SU-DHL-6 (cell line): ENCODE results near the gene MARCKSL1.

Experiments used
- H2AFZ ChIP-seq: fragments of 200-600 bp; sonication (generic); 2 replicates; pipeline ENCODE4 v1.6.1; 2014; ENCODE audit warnings: low read depth, mild to moderate bottlenecking, moderate library complexity, mixed read lengths, antibody characterized with exemption, low read length; ENCODE audit not compliant: severe bottlenecking
- H3F3A ChIP-seq: fragments of 200-600 bp; shearing (Covaris generic); 2 replicates; pipeline ENCODE4 v1.6.0; 2016; ENCODE audit warnings: antibody characterized with exemption, mild to moderate bottlenecking; ENCODE audit not compliant: insufficient read depth
- H3K27ac ChIP-seq: fragments of 200-600 bp; sonication (generic); 2 replicates; pipeline ENCODE4 v1.5.1; 2016; ENCODE audit warnings: low read depth, mild to moderate bottlenecking, low read length, moderate library complexity, mixed read lengths
- H3K27me3 ChIP-seq: fragments of 200-600 bp; sonication (generic), shearing (Covaris generic); 2 replicates; pipeline ENCODE4 v1.6.0; 2014; ENCODE audit warnings: mild to moderate bottlenecking, low read length
- H3K36me3 ChIP-seq: fragments of 200-600 bp; sonication (generic); 2 replicates; pipeline ENCODE4 v1.6.1; 2014; ENCODE audit warnings: mild to moderate bottlenecking, low read length, mixed read lengths
- H3K4me2 ChIP-seq: fragments of 300-600, 200-600 bp; shearing (Covaris generic), sonication (generic); 2 replicates; pipeline ENCODE4 v1.6.0; 2014; ENCODE audit warnings: low read length, low read depth, mild to moderate bottlenecking; ENCODE audit not compliant: poor library complexity, severe bottlenecking
- H3K4me3 ChIP-seq: fragments of 200-600 bp; sonication (generic); 2 replicates; pipeline ENCODE4 v1.5.1; 2014; ENCODE audit warnings: antibody characterized with exemption, low read length, mild to moderate bottlenecking, mixed read lengths; ENCODE audit not compliant: insufficient read depth, poor library complexity, severe bottlenecking
- H3K79me2 ChIP-seq: fragments of 200-600 bp; sonication (generic); 2 replicates; pipeline ENCODE4 v1.6.1; 2014; ENCODE audit warnings: mild to moderate bottlenecking, low read length, moderate library complexity; ENCODE audit not compliant: insufficient read depth
- H3K9ac ChIP-seq: fragments of 200-600 bp; sonication (generic); 2 replicates; pipeline ENCODE4 v1.7.0; 2014; ENCODE audit warnings: mild to moderate bottlenecking, low read length
- H3K9me2 ChIP-seq: fragments of 200-600 bp; sonication (generic); replicated peaks from 2 replicates; pipeline ENCODE4 v1.6.1; 2014; ENCODE audit warnings: low read length; ENCODE audit not compliant: insufficient read depth
- H3K9me3 ChIP-seq: fragments of 200-600 bp; sonication (generic); 2 replicates; pipeline ENCODE4 v1.6.1; 2014; ENCODE audit warnings: low read length, mixed read lengths; ENCODE audit not compliant: insufficient read depth
- H4K20me1 ChIP-seq: fragments of 200-600 bp; sonication (generic); 2 replicates; pipeline ENCODE4 v1.6.1; 2014; ENCODE audit warnings: low read depth, mild to moderate bottlenecking, antibody characterized with exemption, low read length, moderate library complexity, mixed read lengths
- EZH2phosphoT487 ChIP-seq: fragments of 200-600 bp; sonication (generic), shearing (Covaris generic); conservative IDR thresholded peaks from 2 replicates; pipeline ENCODE4 v1.6.1; 2018; ENCODE audit warnings: mild to moderate bottlenecking, antibody characterized with exemption, low read length, moderate library complexity, mixed read lengths
- TF ChIP-seq, protein P1 (sequence below): fragments of 200-600 bp; sonication (generic); IDR thresholded peaks from one replicate; pipeline ENCODE4 v1.5.1; 2017; ENCODE audit warnings: antibody characterized with exemption, mild to moderate bottlenecking, low read length, moderate library complexity; ENCODE audit not compliant: insufficient read depth, poor library complexity, severe bottlenecking

MARCKSL1 gene

DNA sequence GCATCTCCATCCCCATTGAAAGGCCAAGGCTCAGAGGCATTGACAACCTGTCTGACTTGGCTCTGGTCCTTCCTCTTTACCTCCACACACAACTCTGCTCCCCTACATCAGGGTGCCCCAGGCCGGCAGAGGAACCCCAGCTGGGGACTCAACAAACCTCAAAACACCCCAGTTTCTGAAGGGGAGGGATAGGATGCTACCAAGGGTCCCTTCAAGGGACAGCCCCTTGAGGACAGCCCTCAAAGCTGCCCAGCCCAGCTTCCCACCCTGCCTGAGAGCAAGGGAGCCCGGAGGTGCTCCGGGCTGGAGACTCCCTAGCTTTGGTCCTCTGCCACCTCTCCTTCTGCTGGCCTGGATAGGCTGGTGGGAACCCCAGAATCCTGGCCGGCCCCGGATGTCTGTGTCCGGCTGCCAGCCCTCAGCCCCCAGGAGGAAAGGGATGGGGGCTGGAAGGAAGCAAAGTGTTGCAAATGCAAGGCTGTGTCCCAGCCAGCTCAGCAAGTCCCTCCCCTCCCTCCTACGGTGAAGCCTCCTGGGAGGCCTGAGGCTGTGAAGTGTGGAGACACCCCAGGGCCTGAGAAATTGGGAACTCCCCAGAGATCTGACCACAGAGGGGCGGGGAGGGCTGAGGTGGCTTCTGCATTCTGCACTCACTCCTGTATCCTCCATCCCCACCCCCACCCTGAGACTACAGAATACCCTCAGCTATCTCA is 1.1 kb upstream of the MARCKSL1 start:
- Histone ChIP-seq H3K79me2 (peaks cover 10% of the 10 kb centered on the region; the same call in 1 of the 2 replicates), H3K27ac (no peak overlapping the region), H3K9me2 (no peaks in the 10 kb centered on the region), H3K9ac (no peak overlapping the region), H3K9me3 (no peaks in the 10 kb centered on the region), H4K20me1 (no peaks in the 10 kb centered on the region), H3F3A (peaks cover 28% of the 10 kb centered on the region), H3K27me3 (no peaks in the 10 kb centered on the region), H3K4me3 (no peak overlapping the region), H3K36me3 (no peaks in the 10 kb centered on the region; the same call in 1 of the 2 replicates), H2AFZ (no peak overlapping the region), H3K4me2 (no peak overlapping the region)
- TF ChIP-seq, protein P1, sequence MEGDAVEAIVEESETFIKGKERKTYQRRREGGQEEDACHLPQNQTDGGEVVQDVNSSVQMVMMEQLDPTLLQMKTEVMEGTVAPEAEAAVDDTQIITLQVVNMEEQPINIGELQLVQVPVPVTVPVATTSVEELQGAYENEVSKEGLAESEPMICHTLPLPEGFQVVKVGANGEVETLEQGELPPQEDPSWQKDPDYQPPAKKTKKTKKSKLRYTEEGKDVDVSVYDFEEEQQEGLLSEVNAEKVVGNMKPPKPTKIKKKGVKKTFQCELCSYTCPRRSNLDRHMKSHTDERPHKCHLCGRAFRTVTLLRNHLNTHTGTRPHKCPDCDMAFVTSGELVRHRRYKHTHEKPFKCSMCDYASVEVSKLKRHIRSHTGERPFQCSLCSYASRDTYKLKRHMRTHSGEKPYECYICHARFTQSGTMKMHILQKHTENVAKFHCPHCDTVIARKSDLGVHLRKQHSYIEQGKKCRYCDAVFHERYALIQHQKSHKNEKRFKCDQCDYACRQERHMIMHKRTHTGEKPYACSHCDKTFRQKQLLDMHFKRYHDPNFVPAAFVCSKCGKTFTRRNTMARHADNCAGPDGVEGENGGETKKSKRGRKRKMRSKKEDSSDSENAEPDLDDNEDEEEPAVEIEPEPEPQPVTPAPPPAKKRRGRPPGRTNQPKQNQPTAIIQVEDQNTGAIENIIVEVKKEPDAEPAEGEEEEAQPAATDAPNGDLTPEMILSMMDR, result no peak
- TF ChIP-seq EZH2phosphoT487, result no peak

DNA sequence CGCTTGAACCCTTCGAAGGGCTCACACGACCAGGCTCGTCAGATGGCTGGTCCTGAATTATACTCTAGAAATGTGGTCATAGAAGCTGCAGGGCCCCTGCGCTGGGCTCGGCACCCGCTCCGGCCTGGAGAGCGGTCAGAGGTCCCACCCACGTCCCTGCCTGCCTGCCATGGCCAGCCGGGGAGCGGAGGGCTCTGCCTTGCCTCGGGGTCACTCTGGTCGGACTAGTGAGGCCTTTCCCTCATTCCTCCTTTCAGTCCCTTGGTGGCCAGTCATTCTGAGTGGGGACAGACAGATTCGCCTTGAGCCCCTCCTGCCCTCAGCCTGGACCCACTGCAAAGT is 529 bp upstream of the MARCKSL1 start:
- Histone ChIP-seq H3K9me3 (no peaks in the 10 kb centered on the region), H3K27me3 (no peaks in the 10 kb centered on the region), H3K36me3 (no peaks in the 10 kb centered on the region; the same call in 1 of the 2 replicates), H3K4me2 (peak overlapping the region; percentile 62), H4K20me1 (no peaks in the 10 kb centered on the region), H3K4me3 (no peak overlapping the region), H3F3A (peaks cover 33% of the 10 kb centered on the region), H3K9me2 (no peaks in the 10 kb centered on the region), H3K79me2 (peaks cover 10% of the 10 kb centered on the region; the same call in 1 of the 2 replicates), H2AFZ (no peak overlapping the region), H3K9ac (0 out of 2 replicates have a peak overlapping the region, but pooled peaks have one; percentile 66), H3K27ac (no peak overlapping the region)
- TF ChIP-seq EZH2phosphoT487, result no peak
- TF ChIP-seq, protein P1, result no peak

GRCh38 chr1:32335535-32335789 is 571 bp downstream of the MARCKSL1 start:
- H3F3A ChIP-seq, result peaks cover 39% of the 10 kb centered on the region
- H3K36me3 ChIP-seq, result no peaks in the 10 kb centered on the region; the same call in 1 of the 2 replicates
- no peak for TF ChIP-seq EZH2phosphoT487
- TF ChIP-seq, protein P1, result no peak
- no peaks in the 10 kb centered on the region for H4K20me1 ChIP-seq
- no peaks in the 10 kb centered on the region for H3K9me3 ChIP-seq
- peak overlapping the region; percentile 66 for H3K9ac ChIP-seq
- no peaks in the 10 kb centered on the region for H3K9me2 ChIP-seq
- H3K4me3 ChIP-seq, result peak overlapping the region; percentile 91
- peak overlapping the region; percentile 62 for H3K4me2 ChIP-seq
- peak overlapping the region; percentile 68 for H3K27ac ChIP-seq
- H3K27me3 ChIP-seq, result no peaks in the 10 kb centered on the region
- H3K79me2 ChIP-seq, result peaks cover 10% of the 10 kb centered on the region; the same call in 1 of the 2 replicates
- no peak overlapping the region for H2AFZ ChIP-seq
